GM18867 (cell line): ENCODE results near the gene AGMO.

ENCODE experiments used
- ATAC-seq: cut with Tn5 transposase; IDR thresholded peaks from one replicate; pipeline ENCODE4 v1.9.1; 2021; ENCODE audit warnings: mild to moderate bottlenecking, moderate library complexity; ENCODE audit not compliant: unreplicated experiment

The AGMO gene

GRCh38 chr7:15248514-15248913 is 313.3 kb downstream of the AGMO start:
- no peak for ATAC-seq

- ATAC-seq = no peak
Observed at GRCh38 chr7:15245831-15246230, 316.0 kb downstream of the AGMO start.

- no peak for ATAC-seq
Observed at GRCh38 chr7:15239801-15240200, 322.0 kb downstream of the AGMO start.

GRCh38 chr7:15236952-15237351 is 324.9 kb downstream of the AGMO start:
- ATAC-seq = no peak

- no peak for ATAC-seq
Observed at GRCh38 chr7:15234431-15234830, 327.4 kb downstream of the AGMO start.

GRCh38 chr7:15228831-15229230 is 333.0 kb downstream of the AGMO start:
- no peak for ATAC-seq

- ATAC-seq = no peak
Observed at GRCh38 chr7:15225981-15226380, 335.8 kb downstream of the AGMO start.

GRCh38 chr7:15219758-15220157 is 342.1 kb downstream of the AGMO start:
- ATAC-seq = no peak

GRCh38 chr7:15218261-15218660 is 343.6 kb downstream of the AGMO start:
- no peak for ATAC-seq

- ATAC-seq = no peak
Observed at GRCh38 chr7:15215616-15216015, 346.2 kb downstream of the AGMO start.

- ATAC-seq = no peak
Observed at GRCh38 chr7:15214976-15215375, 346.8 kb downstream of the AGMO start.

- ATAC-seq = no peak
Observed at GRCh38 chr7:15213093-15213492, 348.7 kb downstream of the AGMO start.

GRCh38 chr7:15209429-15209828 is 352.4 kb downstream of the AGMO start:
- no peak for ATAC-seq

GRCh38 chr7:15204421-15204820 is 357.4 kb downstream of the AGMO start:
- ATAC-seq = no peak

- ATAC-seq = no peak
Observed at GRCh38 chr7:15199482-15199881, 362.3 kb downstream of the AGMO start.

GRCh38 chr7:15197042-15197977 is 364.5 kb downstream of the AGMO start:
- no peak for ATAC-seq

GRCh38 chr7:15178065-15178464 is 383.8 kb downstream of the AGMO start:
- ATAC-seq = no peak

- ATAC-seq = no peak
Observed at GRCh38 chr7:15176089-15176488, 385.7 kb downstream of the AGMO start.

GRCh38 chr7:15175152-15175551 is 386.7 kb downstream of the AGMO start:
- ATAC-seq = no peak

- ATAC-seq = no peak
Observed at GRCh38 chr7:15174485-15174884, 387.3 kb downstream of the AGMO start.

- no peak for ATAC-seq
Observed at GRCh38 chr7:15168489-15168888, 393.3 kb downstream of the AGMO start.

- no peak for ATAC-seq
Observed at GRCh38 chr7:15167912-15168311, 393.9 kb downstream of the AGMO start.

GRCh38 chr7:15166620-15167019 is 395.2 kb downstream of the AGMO start:
- ATAC-seq = no peak
